Middle frontal gyrus (tissue), 1 donor: ENCODE data around the gene OXTR.

ENCODE experiments used
- DNase-seq: peaks from one replicate; pipeline ENCODE4 v3.0.0-alpha.2; 2015; ENCODE audit warnings: low spot score; ENCODE audit errors: extremely low spot score

The OXTR gene

DNA sequence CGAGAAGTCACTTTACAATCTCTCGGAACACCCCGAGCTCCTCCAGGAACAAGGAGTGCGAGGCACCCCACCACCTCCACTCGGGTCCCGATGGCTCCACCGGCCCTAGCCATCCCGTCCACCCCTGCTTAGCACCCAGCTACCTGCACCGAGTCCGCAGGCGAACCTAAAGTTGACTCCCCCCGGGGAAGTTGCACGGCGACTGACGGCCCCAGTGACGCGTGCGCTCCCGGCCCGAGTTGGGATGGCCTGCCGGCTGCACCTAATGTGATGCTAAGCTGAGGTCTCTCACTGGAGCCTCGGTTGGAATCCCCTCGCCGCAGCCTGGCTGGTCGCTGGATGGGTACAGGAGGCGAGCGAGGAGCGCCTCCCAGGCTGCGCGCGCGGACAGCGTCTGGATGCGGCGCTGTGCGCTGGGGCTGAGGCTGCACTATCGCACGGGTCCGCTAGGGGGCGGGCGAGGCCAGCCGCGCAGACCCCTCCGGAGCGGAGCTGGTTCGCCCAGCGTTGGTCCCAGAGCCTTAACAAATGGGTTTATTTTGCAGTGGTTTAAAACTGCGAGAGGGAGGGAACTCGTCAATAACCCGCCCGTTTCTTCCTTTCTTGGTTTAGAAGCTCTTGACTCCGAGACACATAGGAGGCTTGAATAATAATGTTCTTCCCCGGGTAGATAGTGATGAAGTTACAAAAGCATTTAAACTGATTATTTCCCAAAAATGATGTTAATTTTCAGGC, at the start of gene OXTR:
OXTR (minus strand) TSS at position 526 of the 735 bp plus-strand sequence. CDS start 1,426 bp downstream, outside the sequence.
- peak; percentile 32 for DNase-seq

DNA sequence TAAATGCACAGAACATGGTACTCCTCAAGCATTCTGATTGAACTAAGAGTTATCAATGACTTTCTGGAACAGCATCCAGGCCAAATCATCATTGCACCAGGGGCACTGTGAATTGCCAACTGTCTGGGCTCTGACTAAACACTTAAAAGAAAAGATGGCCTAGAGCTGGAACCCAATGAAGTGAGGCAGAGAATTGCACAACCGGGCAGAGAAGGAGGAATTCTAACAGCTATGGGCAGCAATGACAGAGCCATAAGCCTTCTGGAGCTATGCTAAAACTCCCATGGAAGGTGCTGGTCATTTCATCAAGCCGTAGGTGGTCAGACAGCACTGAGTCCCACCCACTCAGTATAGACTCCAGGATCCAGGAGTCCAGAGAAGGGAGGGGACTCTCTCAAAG, 48.1 kb upstream of the OXTR start:
- DNase-seq, result no peak

DNA sequence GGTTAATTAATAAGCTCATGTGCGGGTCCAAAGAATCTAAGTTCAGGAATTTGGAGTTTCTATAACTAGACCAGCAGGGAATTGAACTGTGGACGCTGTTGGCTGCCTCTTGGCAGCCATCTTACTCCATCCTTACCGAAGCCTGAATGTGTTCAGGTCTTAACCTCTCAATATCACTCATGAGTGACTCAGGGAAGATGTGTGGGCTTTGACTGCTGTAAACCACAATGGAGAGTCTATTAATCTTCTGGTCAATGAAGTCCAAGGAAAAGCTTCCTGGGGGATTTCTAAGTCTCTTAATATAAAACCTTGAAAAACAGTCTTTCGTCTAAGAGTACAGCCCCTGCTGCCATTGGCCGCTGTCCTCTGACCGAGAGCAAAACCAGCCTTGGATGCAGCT, 46.7 kb upstream of the OXTR start:
- no peak for DNase-seq

DNA sequence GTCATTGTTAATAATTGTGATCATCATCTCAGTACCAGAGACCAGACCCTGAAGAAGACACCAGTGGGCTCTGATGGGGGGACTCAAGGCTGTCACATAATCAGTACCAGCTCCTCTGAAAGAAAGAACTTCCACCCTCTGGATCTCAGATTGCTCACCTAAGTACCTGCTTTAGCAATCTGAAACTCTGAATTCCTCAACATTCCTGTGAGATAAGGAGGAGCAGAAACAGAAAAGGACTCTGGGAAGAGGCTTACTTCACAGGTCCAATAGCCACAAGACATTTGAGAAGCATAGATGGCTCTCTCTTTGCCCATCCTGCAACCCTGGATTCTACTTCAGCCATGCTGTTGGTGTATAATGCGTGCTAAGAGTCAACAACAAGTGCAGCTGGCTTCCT, 44.0 kb upstream of the OXTR start:
- DNase-seq, result no peak

DNA sequence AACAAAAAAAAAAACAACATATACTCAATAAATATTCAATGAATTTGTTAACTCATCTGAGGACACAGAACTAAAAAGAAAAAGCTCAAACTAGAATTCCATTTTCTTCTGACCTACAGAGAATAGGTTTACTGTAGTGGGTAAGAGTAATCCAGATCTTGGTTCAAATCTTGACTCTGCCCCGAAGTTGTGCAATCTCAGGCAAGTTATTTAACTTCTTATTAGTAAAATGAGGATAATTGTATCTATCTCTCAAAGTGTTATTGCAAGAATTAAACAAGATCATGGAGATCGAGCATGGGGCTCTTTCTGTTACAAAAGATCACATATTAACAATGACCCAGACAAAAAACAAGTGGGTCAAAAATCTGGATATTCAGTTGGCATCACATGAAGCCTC, 41.1 kb upstream of the OXTR start:
- no peak for DNase-seq

DNA sequence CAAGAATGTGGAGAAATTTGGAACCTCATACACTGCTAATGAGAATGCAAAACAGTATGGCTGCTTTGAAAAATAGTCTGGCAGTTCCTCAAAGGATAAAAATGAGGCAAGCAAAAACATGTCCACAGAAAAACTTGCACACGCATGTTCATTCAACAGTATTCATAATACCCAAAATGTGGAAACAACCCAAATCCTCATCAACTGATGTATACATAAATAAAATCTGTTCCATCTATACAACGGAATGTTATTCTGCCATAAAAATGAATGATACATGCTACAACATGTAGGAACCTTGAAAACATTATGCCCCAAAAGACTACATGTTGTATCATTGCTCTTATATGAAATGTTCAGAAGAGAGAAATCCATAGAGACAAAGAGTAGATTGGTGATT, 36.4 kb upstream of the OXTR start:
- DNase-seq, result no peak

DNA sequence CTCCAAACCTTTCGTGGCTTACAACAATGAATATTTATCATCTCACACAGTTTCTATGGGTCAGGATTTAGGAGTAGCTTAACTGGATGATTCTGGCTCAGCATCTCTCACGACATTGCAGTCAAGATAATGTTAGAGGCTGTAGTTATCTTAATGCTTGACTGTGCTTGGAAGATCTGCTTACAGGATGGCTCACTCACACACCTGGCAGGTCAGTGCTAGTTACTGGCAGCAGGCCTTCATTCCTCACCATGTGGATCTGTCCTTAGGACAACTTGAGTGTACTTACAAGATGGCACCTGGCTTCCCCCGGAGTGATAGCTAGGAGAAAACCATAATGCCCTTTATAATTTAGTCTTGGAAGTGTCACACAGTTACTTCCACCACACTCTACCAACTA, 32.8 kb upstream of the OXTR start:
- no peak for DNase-seq

DNA sequence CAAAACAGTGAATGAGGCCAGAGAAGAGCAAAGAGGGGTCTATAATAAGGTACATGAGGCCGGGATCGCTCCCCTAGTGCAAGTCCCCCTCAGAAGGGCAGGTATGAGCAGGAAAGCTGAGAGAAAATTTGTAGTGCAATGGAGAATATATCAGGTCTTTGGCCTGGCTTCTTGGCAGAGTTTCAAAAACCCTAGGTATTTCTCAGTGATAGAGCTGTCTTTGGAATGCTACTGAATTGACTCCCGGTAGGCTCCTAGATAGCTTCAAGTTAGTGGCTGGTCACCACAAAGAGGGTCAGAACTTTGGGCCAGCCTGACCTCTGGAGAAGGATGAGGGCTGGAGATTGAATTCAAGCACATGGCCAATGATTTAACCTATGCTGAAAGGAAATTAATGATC, 30.6 kb upstream of the OXTR start:
- DNase-seq, result no peak

DNA sequence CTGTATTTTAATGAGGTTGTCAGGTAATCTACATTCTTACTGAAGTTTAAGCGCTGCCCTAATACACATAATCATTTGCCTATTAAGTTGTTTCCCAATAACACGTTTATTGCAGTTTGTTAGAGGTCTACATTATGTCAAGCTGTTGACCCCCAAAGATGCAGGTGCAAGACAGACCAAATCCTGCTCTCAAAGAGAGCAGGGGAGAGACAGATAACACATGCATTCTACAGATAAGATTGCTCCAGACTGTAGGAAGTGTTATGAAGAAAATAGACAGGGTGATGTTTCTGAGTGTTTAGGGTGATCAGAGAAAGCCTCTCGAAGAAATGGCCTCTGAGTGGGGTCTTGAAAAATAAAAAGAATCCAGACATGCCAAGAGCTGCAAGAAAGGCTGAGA, 24.8 kb upstream of the OXTR start:
- DNase-seq, result no peak

DNA sequence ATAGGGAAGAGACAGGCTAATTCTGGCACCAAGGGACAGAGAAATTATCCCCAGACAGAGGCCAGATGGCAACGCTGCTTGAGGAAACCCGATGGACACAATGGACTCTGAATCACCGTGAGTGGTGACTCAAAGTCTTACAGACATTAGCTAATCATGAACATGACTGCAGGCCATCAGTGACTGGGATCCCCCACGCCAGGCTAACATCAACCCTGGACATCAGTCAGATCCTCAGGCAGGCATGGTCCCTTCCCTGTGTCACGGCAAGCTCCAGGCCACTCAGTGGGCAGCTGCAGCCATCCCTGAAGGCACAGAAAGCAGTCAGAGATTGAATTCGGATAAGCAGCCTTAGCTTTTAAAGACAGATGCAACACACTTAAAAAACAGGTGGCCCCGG, 23.8 kb upstream of the OXTR start:
- DNase-seq, result no peak

DNA sequence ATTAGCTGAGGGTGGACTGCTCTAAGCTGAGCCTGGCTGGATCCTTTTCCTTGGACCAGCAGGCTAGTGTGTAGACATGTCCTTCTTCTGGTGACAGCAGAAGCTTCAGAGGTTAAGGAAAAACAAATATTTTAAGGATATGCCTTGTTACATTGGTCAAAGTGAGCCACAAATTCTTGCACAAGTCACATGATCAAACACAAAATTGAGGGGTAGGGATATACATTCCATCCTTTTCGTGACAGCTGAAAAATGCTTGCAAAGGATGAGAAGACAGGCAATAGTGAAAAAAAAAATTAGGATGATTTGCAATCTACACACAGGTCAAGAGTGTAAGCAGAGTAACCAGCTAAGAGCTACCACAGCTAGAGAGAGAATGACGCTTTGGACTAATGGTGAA, 21.1 kb upstream of the OXTR start:
- DNase-seq, result no peak

DNA sequence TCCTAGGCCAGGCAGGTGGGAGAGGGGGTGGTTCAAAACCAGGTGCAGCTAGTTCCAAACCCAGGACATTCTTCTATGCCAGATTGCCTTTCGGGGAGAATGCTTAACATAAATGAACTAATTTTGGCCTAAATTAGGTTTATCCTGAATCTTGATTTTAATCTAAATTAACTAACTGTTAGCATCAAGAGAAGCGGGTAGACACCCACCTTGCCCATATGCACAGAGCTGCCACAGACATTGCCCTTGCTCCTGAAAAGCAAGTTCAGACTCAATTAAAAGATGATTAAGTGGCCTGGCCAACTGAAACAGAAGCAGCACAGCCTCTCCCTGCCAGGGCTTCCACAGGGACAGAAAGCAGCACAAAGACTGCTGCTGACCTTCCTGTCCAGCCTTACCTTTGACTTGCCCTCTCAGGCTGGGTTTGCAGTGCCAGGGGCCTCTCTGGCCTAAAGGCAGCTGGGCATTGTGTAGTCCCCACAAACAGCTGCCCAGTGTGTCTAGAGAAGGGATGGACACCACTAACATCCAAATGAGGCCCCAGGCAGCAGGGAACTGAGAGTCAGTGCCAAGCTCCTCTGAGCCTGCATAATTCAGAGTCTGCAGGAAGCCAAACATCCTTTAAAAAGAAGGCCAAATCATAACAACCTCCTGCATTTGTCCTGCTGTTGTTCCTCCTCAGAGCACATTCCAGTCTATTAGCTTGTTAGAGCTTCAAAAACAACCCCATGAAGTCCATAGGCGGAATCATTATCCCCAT, 15.4 kb upstream of the OXTR start:
- no peak for DNase-seq

DNA sequence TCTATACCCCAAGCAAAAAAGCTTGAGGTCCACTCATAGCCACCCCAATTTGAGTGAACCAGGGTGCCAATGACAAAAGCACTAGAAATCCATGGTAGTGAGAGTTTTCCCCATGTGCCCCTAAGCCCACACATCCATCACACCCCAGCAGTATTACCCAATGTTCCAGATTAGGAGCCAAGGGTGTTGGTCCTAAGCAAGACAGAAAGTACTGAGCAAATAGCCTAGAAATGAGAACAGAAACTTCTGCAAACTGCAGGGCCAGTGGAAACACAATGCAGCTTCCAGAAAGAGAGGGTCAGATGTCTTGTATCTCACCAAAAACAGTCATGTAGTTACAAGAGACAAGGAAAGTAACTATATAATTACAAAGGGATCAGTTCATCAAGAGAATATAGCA, 10.9 kb upstream of the OXTR start:
- no peak for DNase-seq

DNA sequence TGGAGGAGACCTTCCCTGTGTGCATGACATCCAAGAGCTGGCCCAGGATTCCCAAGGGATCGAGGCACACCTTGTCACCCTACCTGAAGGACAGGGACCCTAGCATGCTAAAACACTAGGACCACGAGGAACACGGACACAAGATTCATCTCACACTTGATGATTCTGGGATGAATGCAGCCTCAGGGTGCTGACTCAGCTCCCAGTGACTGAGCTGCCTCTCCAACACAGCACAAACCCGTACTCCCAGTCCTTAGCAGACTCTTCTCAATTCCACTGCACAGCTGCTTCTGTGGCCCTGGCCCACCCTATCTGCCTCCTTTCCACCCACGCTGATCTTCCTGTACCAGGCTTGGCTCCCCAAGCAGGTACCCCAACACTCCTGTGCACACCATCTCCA, 9.1 kb upstream of the OXTR start:
- DNase-seq, result no peak

DNA sequence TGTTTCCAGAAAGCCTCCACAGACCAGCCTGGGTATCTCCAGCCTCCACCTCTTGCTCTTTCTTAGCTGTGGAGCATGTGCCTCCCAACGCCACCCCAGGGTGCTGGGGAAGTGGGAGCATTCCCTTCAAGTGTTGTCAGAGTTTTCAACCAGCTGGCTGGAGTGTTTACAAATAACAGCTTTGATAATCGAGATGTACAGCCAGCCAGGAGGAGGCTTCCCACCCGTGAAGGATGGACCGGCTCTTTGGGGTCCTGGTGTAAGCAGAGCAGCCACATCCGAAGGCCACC, 8.5 kb upstream of the OXTR start:
- no peak for DNase-seq

DNA sequence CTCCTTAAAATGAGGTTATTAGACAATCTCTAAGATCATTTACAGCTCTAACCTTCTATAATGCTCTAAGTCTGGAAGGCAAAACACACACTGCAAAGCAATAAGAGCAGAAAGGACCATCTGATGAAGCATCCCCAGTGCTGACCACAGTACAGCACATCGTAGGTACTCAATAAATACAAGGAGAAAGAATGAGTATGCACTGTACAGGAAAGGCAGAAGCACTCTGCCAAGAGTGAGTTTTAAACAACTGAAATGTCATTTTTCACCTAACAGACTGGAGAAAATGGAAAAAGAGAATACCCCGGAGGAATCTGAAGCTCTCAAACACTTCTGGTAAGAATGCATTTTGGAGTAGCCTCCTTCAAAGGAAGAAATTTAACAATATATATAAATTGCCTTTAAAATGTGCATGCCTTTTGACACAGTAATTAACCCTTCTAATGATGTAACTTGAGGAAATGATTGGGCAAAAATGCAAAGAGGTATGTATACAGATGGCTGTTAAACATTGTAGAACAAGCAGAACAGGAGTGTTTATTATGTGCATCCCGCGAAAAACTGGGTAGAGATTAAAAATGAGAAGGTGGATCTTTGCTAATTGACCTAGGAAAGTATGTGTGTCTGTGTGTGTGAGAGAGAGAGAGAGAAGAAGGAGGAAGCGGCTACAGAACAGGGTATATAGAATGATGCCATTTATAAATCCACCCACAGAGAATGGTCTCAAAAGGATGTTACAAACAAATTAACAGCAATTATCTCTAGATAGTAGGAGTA, 8.0 kb upstream of the OXTR start:
- DNase-seq, result no peak

DNA sequence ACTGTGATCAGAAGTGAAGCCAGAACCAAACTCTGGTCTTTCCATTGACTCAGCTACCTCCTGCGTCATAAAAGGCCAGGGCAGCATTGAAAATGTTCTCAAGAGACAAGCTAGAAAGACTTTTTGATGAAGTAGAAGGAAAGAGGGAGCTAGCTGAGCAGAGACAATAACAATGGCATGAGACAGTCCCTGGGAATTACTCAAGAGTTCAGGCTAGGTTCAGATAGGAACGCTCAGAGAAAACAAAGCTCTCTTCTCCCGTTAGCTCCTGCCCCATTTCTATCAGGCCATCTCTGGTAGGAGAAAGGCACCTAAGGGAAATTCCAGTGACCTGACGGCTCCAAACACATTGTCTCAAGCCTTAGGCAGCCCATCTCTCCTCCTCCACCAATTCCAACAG, 7.0 kb upstream of the OXTR start:
- no peak for DNase-seq

DNA sequence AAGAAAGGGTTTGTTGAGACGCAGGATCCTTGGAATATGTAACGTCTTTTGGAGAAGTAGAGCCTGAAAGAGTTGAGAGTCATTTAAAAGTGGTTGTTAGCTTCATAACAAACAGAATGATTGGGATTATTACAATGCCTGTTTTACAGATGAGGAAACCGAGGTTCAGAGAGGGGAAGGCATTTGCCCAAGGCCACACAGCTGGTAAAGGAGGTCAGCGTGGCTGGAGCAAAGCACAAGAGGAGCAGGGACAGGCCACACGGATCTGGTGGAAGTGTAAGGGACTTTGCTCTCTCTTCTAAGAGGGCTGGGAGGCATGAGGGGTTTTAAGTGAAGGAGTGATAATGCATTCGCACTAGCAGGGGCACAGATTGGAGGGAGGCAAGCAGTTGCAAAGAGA, 6.2 kb upstream of the OXTR start:
- no peak for DNase-seq

DNA sequence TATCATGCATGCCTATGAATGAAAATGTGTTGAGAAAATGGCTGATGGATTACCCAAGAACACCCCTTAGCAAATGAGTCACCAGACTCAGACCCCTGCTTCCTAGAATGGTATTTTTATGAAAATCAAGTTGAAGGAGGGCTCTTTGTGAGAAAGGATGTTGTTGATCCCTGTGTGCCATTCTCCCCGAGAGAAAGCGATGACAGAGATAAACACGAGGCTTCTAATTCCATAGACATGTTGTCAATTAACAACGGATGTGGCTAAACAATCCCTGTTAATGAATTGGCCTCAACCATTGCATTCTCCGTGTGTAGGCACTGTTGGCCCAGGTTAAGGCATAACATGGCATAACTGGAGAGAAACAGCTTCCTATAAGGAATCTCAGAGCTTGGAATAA, 5.8 kb upstream of the OXTR start:
- no peak for DNase-seq

DNA sequence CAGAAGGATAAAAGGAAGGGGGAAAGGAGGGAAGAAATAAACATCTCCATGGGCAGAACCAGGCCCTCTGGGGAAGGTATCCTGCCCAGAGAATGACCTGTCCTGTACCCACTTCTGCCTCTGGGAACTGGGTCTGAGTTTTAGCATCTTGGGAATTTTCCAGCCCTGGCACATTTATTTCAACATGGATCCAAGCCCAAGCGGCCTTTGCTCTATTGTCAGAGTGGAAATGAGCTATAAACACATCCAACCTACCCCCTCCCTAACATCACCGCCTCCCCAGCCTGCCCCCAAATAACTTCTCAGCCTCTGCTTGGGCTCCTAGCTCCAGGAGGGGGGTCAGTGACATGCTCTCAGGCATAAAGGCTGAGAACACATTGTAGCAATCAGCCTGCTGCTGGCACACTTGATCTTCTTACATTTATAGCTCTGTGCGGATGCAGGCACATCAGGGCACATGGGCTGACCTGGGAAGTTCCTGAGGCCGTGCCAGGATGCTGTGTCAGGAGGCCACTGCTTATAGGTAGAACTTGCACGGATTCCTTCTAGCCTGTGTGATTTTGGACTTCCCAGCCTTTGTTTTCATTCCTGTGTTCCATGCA, 4.6 kb upstream of the OXTR start:
- no peak for DNase-seq

DNA sequence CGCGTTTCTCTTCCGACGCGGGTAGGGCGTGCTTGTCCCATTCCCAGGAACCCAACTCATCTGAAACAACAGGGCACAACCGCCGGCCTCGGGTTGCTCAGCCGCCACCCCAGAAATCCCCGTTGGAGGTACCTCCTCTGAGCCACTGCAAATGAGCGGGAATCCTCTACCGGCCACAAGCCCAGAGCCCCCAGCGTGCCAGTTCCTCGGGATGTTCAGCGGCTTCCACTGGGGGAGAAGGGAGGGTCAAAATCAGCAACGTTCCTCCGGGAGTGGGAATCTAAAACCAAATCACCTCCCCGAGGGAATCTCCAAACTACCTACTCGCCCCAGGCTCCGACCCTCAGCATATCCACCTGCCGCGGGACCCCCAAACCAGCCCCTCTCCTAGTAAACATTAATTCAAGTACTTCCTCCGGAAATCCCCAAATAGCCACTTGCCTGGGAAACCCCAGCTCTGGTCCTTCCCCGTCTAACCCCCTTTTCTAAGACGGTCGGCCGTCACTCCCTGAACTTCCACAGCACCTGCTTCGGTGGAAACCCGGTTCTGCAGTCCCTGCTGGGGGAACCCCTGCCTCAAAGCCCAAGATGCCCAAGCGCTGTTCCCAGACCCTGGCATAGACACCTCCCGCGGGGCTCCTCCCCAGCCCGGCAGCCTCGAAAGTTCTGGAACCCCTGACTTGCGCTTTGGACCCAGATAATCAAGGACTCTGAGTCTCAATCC, 887 bp downstream of the OXTR start:
- no peak for DNase-seq
